Neuronal stem cell (in vitro differentiated cells): Measurements from ENCODE around the gene HENMT1.
A peak's percentile ranks its signal among the peaks of the same experiment; 100 is the strongest.

Source experiments
- DNase-seq: peaks from one replicate; pipeline ENCODE4 v3.0.0-alpha.2; 2013; ENCODE audit warnings: low spot score
- H2AFZ ChIP-seq: one replicate; pipeline ENCODE4 v1.6.1; 2013; ENCODE audit warnings: mild to moderate bottlenecking, low read length, inconsistent platforms
- H2AK5ac ChIP-seq: 2 replicates; pipeline ENCODE4 v1.6.1; 2013; ENCODE audit warnings: low read depth, mild to moderate bottlenecking, inconsistent platforms, low read length, moderate library complexity, mixed read lengths
- H2BK120ac ChIP-seq: 2 replicates; pipeline ENCODE4 v1.6.1; 2013; ENCODE audit warnings: low read depth, mild to moderate bottlenecking, inconsistent platforms, low read length, moderate library complexity, mixed read lengths
- H2BK12ac ChIP-seq: one replicate; pipeline ENCODE4 v1.6.1; 2013; ENCODE audit warnings: low read length, inconsistent platforms
- H2BK15ac ChIP-seq: 2 replicates; pipeline ENCODE4 v1.6.1; 2013; ENCODE audit warnings: mild to moderate bottlenecking, low read length, inconsistent platforms, mixed read lengths
- H2BK5ac ChIP-seq: one replicate; pipeline ENCODE4 v1.6.1; 2013; ENCODE audit warnings: inconsistent platforms, mild to moderate bottlenecking, low read length, moderate library complexity
- H3K14ac ChIP-seq: one replicate; pipeline ENCODE4 v1.6.1; 2013; ENCODE audit warnings: low read length, inconsistent platforms
- H3K18ac ChIP-seq: 2 replicates; pipeline ENCODE4 v1.6.1; 2013; ENCODE audit warnings: low read length, inconsistent platforms
- H3K23ac ChIP-seq: 2 replicates; pipeline ENCODE4 v1.6.1; 2013; ENCODE audit warnings: low read depth, mild to moderate bottlenecking, mixed read lengths, low read length, inconsistent platforms; ENCODE audit not compliant: poor library complexity
- H3K27ac ChIP-seq: replicated peaks from 3 replicates; pipeline ENCODE4 v1.5.1; 2013; ENCODE audit warnings: low read length, inconsistent platforms
- H3K27me3 ChIP-seq, 3 experiments: 2 replicates each; pipeline ENCODE4 v1.6.1; 2013; ENCODE audit warnings: low read length in 3 of 3, mild to moderate bottlenecking in 2 of 3, inconsistent platforms in 1 of 3, low read depth in 1 of 3, mixed read lengths in 1 of 3, moderate library complexity in 1 of 3; ENCODE audit not compliant: control insufficient read depth in 3 of 3, insufficient read depth in 3 of 3
- H3K36me3 ChIP-seq, 2 donors: replicated peaks in 1 of 2; 2 replicates each; pipeline ENCODE4 v1.6.1; 2013; ENCODE audit warnings: low read length in 2 of 2; ENCODE audit not compliant: control insufficient read depth in 2 of 2, insufficient read depth in 2 of 2
- H3K4ac ChIP-seq: 2 replicates; pipeline ENCODE4 v1.6.1; 2013; ENCODE audit warnings: inconsistent platforms, mild to moderate bottlenecking, low read length, moderate library complexity
- H3K4me1 ChIP-seq, 2 donors: 1 replicate in 1 of 2; 2 replicates in 1 of 2; pipeline ENCODE4 v1.6.1; 2013; ENCODE audit warnings: low read length in 2 of 2, low read depth in 1 of 2; ENCODE audit not compliant: control insufficient read depth in 2 of 2, insufficient read depth in 1 of 2
- H3K4me2 ChIP-seq: one replicate; pipeline ENCODE4 v1.6.1; 2013; ENCODE audit warnings: mild to moderate bottlenecking, low read length, inconsistent platforms; ENCODE audit not compliant: insufficient read depth, poor library complexity, severe bottlenecking
- H3K4me3 ChIP-seq, 2 donors: 2 replicates each; pipeline ENCODE4 v1.5.1; 2013; ENCODE audit warnings: low read length in 2 of 2, mild to moderate bottlenecking in 2 of 2, inconsistent platforms in 1 of 2, moderate library complexity in 1 of 2
- H3K79me1 ChIP-seq: one replicate; pipeline ENCODE4 v1.6.1; 2013; ENCODE audit warnings: low read depth, mild to moderate bottlenecking, inconsistent platforms, low read length, moderate library complexity
- H3K9ac ChIP-seq: one replicate; pipeline ENCODE4 v1.6.1; 2013; ENCODE audit warnings: mild to moderate bottlenecking, low read depth, low read length, inconsistent platforms; ENCODE audit not compliant: poor library complexity
- H3K9me3 ChIP-seq, 2 donors: replicated peaks in 1 of 2; 2 replicates each; pipeline versions ENCODE3 to v1.6.1; 2013; ENCODE audit warnings: low read length in 2 of 2, mild to moderate bottlenecking in 2 of 2, inconsistent platforms in 1 of 2, low read depth in 1 of 2, mixed read lengths in 1 of 2, moderate library complexity in 1 of 2; ENCODE audit not compliant: control insufficient read depth in 2 of 2, insufficient read depth in 1 of 2
- H4K8ac ChIP-seq: one replicate; pipeline ENCODE4 v1.6.1; 2013; ENCODE audit warnings: low read depth, mild to moderate bottlenecking, inconsistent platforms, low read length, moderate library complexity
- H4K91ac ChIP-seq: one replicate; pipeline ENCODE4 v1.6.1; 2013; ENCODE audit warnings: low read length, low read depth, mild to moderate bottlenecking, inconsistent platforms; ENCODE audit not compliant: poor library complexity
- WGBS, 2 donors: extraction: QIAGEN DNeasy Blood & Tissue Kit; methylation state at CpG; one replicate each; pipeline ENCODE4 v1.1.7; 2013; ENCODE audit warnings: missing lambda C conversion rate in 2 of 2, mixed read lengths in 1 of 2; ENCODE audit not compliant: insufficient read length in 2 of 2, insufficient replicate concordance in 1 of 2; ENCODE audit errors: extremely low coverage in 2 of 2; 5-methylcytosine and 5-hydroxymethylcytosine counted together

HENMT1 gene

DNA sequence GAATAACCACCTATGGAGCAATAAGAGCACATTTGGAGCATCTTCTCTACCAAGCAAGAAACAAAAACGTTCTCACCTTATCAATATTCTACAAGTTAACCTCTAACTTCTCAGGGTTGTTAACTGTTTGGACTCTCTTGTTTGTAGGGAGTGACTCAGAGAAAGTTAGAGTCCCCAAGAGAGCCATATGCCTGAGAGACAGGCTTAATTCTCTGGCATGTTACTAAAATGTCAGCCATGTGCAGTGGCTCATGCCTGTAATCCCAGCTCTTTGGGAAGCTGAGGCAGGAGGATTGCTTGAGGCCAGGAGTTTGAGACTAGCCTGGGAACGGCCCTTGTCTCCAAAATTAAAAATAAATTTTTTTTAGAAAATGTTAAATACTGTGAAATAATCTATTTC is 4.2 kb upstream of the HENMT1 start:
- Histone ChIP-seq H3K4me2 (no peak overlapping the region), H2AFZ (no peak overlapping the region), H4K91ac (no peak overlapping the region), H2BK5ac (no peak overlapping the region), H4K8ac (no peak overlapping the region), H2BK15ac (no peak overlapping the region), H3K27ac (no peak overlapping the region), H3K9ac (no peak overlapping the region), H3K79me1 (no peaks in the 10 kb centered on the region), H3K4me3 (no peak overlapping the region), H3K36me3 (no peaks in the 10 kb centered on the region), H3K4me1 (peaks cover 0 to 3% of the 10 kb centered on the region in 2 donors), H2BK12ac (no peak overlapping the region), H2AK5ac (no peak overlapping the region), H3K9me3 (peaks cover 0 to 10% of the 10 kb centered on the region in 2 donors), H3K18ac (no peak overlapping the region), H3K23ac (no peak overlapping the region), H3K14ac (no peak overlapping the region), H3K4ac (no peak overlapping the region), H2BK120ac (no peak overlapping the region), H3K27me3 (peaks cover 0 to 22% (median 13%) of the 10 kb centered on the region in 3 experiments)
- WGBS, 2 donors = no CpG with 5 or more reads among the region's 2 CpGs
- DNase-seq = no peak

DNA sequence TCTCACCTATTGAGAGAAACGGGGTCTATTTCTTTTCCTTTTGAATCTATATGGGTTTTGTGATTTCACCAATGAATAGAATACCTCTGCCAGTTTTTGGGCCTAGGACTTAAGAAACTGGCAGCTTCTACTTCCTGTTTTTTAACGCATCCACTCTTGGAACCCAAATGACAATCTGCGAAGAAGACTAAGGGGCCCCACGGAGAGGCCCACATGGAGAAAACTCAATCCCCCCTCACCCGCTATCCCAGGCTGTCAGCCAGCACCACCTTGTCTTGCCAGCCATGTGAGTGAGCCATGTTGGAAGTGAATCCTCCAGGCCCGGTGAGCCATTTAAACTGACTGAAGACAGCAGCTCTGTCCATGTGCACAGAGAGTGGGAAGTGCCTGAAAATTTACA is 3.6 kb upstream of the HENMT1 start:
- no peak overlapping the region for H2AK5ac ChIP-seq
- no peak overlapping the region for H3K27ac ChIP-seq

DNA sequence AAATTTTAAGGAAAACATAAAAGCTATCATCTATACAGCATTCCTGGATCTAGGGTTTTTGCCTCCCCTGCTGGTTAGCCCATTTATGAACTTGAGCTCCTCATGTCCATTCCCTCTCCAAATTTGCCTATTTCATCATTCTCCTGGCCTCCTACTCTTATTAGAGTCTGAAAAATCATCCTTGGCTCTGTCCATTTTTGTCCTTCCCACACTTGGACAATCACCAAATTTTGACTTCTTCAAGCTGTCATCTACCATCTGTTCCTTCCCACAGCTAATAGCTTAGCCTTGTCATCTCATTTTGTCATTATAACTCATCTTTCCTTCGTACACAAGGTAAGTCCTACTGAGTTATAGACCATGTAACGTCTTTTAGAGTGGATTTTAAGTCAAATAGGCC is 2.2 kb upstream of the HENMT1 start:
- H3K4ac ChIP-seq = no peak overlapping the region
- H3K4me3 ChIP-seq = no peak overlapping the region
- H4K91ac ChIP-seq = no peak overlapping the region
- no peak overlapping the region for H3K4me2 ChIP-seq
- H2BK15ac ChIP-seq = no peak overlapping the region
- WGBS, 2 donors = no CpG with 5 or more reads among the region's 2 CpGs
- H3K18ac ChIP-seq = no peak overlapping the region
- peaks cover 0 to 22% (median 13%) of the 10 kb centered on the region in 3 experiments for H3K27me3 ChIP-seq
- DNase-seq = no peak
- no peak overlapping the region for H2BK5ac ChIP-seq
- H2BK120ac ChIP-seq = no peak overlapping the region
- no peak overlapping the region for H3K23ac ChIP-seq
- H3K27ac ChIP-seq = no peak overlapping the region
- H2BK12ac ChIP-seq = no peak overlapping the region
- H3K4me1 ChIP-seq = peaks cover 0 to 3% of the 10 kb centered on the region in 2 donors
- no peaks in the 10 kb centered on the region for H3K36me3 ChIP-seq
- H2AFZ ChIP-seq = no peak overlapping the region
- H3K9me3 ChIP-seq = peaks cover 0 to 12% of the 10 kb centered on the region in 2 donors
- H4K8ac ChIP-seq = no peak overlapping the region
- no peak overlapping the region for H3K9ac ChIP-seq
- H3K79me1 ChIP-seq = no peaks in the 10 kb centered on the region
- H2AK5ac ChIP-seq = no peak overlapping the region
- no peak overlapping the region for H3K14ac ChIP-seq

More for the DNA sequence above, 3.6 kb upstream of the HENMT1 start:
- no peak for DNase-seq
- H3K4me1 ChIP-seq = peaks cover 0 to 3% of the 10 kb centered on the region in 2 donors
- H4K91ac ChIP-seq = no peak overlapping the region
- no peaks in the 10 kb centered on the region for H3K36me3 ChIP-seq
- no peak overlapping the region for H3K18ac ChIP-seq
- peaks cover 0 to 12% of the 10 kb centered on the region in 2 donors for H3K9me3 ChIP-seq
- no peak overlapping the region for H2BK15ac ChIP-seq
- no peak overlapping the region for H3K23ac ChIP-seq
- no peak overlapping the region for H3K4ac ChIP-seq
- peak overlapping the region; percentile 50 for H2AFZ ChIP-seq
- no peak overlapping the region for H3K4me2 ChIP-seq
- H2BK120ac ChIP-seq = no peak overlapping the region
- no peak overlapping the region for H4K8ac ChIP-seq
- H3K14ac ChIP-seq = no peak overlapping the region
- peaks cover 0 to 22% (median 13%) of the 10 kb centered on the region in 3 experiments for H3K27me3 ChIP-seq
- H3K79me1 ChIP-seq = no peaks in the 10 kb centered on the region
- H2BK5ac ChIP-seq = no peak overlapping the region
- H3K4me3 ChIP-seq = no peak overlapping the region
- H3K9ac ChIP-seq = no peak overlapping the region
- no CpG with 5 or more reads among the region's 6 CpGs for WGBS, 2 donors
- no peak overlapping the region for H2BK12ac ChIP-seq

DNA sequence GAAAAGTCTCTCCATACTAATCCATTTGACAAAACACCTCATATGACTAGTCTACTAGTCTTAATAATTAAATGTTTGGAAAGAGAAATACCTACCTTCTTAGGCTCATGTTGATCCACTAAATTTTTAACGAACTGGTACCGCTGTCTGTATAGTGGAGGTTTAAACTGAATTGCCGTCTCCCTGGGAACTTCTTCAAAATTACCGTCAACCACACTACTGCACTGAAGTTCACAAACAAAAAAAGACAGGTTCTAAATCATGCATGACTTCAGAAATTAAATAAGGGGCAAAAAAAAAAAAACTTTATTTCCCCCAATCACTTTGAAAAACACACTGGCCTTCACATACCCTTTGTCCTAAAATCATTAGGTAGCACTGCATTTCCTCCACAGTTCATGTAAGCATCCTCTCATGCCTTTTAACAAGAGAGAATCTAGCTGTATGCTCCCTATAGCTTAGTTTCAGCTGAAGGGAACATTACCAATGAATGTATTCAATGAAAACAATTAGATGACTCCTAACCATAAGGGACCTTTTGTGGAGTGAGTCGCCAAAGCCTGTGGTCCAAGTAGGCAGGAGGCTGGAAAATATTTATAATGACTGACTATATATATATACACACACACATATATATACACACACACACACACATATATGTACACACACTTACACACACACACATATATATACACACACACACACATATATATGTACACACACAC is 3.4 kb downstream of the HENMT1 start:
- Histone ChIP-seq H2BK120ac (no peak overlapping the region), H3K9me3 (peaks cover 0 to 12% of the 10 kb centered on the region in 2 donors), H3K36me3 (no peaks in the 10 kb centered on the region), H3K9ac (no peak overlapping the region), H3K4me1 (peaks cover 0 to 3% of the 10 kb centered on the region in 2 donors), H4K8ac (no peak overlapping the region), H3K4me2 (no peak overlapping the region), H2AK5ac (no peak overlapping the region), H3K4ac (no peak overlapping the region), H3K27me3 (peaks cover 0 to 15% (median 13%) of the 10 kb centered on the region in 3 experiments), H4K91ac (no peak overlapping the region), H3K18ac (no peak overlapping the region), H3K4me3 (no peak overlapping the region), H3K23ac (no peak overlapping the region), H3K27ac (no peak overlapping the region), H2BK15ac (no peak overlapping the region), H2BK5ac (no peak overlapping the region), H3K79me1 (no peaks in the 10 kb centered on the region), H2BK12ac (no peak overlapping the region), H3K14ac (no peak overlapping the region), H2AFZ (no peak overlapping the region)
- WGBS, 2 donors = no CpG with 5 or more reads among the region's 5 CpGs
- no peak for DNase-seq
